Measurements from ENCODE around the gene TTC33. TPM values are rescaled to one million over a fixed set of nuclear protein-coding genes. Genes with fewer than 3 reads are reported as not detected.

TTC33 gene
- total and polyA plus RNA-seq, 2 of the 13 experiments (the other 11 are each of a cell fraction or from before 2014, with no cell fraction given): 4.5 to 20.0 TPM

GRCh38 chr5:40755093-40755406, 711 bp downstream of the TTC33 start (continued):
- TF ChIP-seq, protein P1, sequence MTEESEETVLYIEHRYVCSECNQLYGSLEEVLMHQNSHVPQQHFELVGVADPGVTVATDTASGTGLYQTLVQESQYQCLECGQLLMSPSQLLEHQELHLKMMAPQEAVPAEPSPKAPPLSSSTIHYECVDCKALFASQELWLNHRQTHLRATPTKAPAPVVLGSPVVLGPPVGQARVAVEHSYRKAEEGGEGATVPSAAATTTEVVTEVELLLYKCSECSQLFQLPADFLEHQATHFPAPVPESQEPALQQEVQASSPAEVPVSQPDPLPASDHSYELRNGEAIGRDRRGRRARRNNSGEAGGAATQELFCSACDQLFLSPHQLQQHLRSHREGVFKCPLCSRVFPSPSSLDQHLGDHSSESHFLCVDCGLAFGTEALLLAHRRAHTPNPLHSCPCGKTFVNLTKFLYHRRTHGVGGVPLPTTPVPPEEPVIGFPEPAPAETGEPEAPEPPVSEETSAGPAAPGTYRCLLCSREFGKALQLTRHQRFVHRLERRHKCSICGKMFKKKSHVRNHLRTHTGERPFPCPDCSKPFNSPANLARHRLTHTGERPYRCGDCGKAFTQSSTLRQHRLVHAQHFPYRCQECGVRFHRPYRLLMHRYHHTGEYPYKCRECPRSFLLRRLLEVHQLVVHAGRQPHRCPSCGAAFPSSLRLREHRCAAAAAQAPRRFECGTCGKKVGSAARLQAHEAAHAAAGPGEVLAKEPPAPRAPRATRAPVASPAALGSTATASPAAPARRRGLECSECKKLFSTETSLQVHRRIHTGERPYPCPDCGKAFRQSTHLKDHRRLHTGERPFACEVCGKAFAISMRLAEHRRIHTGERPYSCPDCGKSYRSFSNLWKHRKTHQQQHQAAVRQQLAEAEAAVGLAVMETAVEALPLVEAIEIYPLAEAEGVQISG (CRISPR knock-in tag; IDR thresholded peaks at IDR 0.05): peak; percentile 82
- TF ChIP-seq XRCC5 (optimal IDR thresholded peaks at IDR 0.05; ENCODE audit: low read length) (peak; percentile 52), CAMTA2 (CRISPR knock-in tag; IDR thresholded peaks at IDR 0.05; ENCODE audit: borderline replicate concordance) (no peak), TEAD3 (CRISPR knock-in tag; optimal IDR thresholded peaks at IDR 0.05; ENCODE audit: borderline replicate concordance) (no peak), ZNF282 (IDR thresholded peaks at IDR 0.05; ENCODE audit: partially characterized antibody) (no peak)
- TF ChIP-seq, protein P2, sequence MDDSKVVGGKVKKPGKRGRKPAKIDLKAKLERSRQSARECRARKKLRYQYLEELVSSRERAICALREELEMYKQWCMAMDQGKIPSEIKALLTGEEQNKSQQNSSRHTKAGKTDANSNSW (CRISPR knock-in tag; IDR thresholded peaks at IDR 0.05; ENCODE audit: borderline replicate concordance): no peak

GRCh38 chr5:40754381-40755092, 1.2 kb downstream of the TTC33 start:
- no peak for FAIRE-seq
- no peak for ATAC-seq
- no peak for DNase-seq (ENCODE audit: low spot score)
- Histone ChIP-seq H4K20me1 (ENCODE audit: insufficient read depth, low read length) (no peaks in the 10 kb centered on the region), H3K9ac (ENCODE audit: insufficient read depth, low read depth, low read length) (peak overlapping the region; percentile 77), H3K4me1 (ENCODE audit: insufficient read depth, low read length) (peaks cover 21% of the 10 kb centered on the region), H3K27me3 (ENCODE audit: control insufficient read depth in 1 of 2, insufficient read depth in 2 of 2, low read length in 2 of 2) (no peaks in the 10 kb centered on the region; a peak in 1 of 5 replicates), H2AFZ (ENCODE audit: low read length) (no peak overlapping the region), H3K36me3 (replicated peaks in 1 of 2; ENCODE audit: control insufficient read depth in 1 of 2, insufficient read depth in 2 of 2, low read length in 2 of 2) (no peaks in the 10 kb centered on the region), H3K9me3 (ENCODE audit: low read length) (no peaks in the 10 kb centered on the region), H3K4me2 (ENCODE audit: low read depth, low read length) (peak overlapping the region; percentile 74), H3K27ac (ENCODE audit: extremely low read length, insufficient read depth, low read length) (peak overlapping the region; percentile 70), H3K4me3 (replicated peaks in 1 of 3; ENCODE audit: insufficient read depth in 1 of 3, low read depth in 2 of 3, low read length in 3 of 3) (peak overlapping the region; percentile 65 to 94 (median 86)), H3K79me2 (ENCODE audit: insufficient read depth, low read length) (peaks cover 28% of the 10 kb centered on the region)
- intact Hi-C loops (cut with micrococcal nuclease; ENCODE audit: unreplicated experiment): loop anchor here (1.0 to 2.0 kb wide), 3 partner anchors 44 to 124 kb away; partner anchors contain the start of genes PRKAA1 and RPL37
- CTCF ChIA-PET (ENCODE audit: low intra/inter-chr PET ratio, low total read pairs): interaction anchor here (2.8 kb wide), 1 partner anchor 44 kb away, joined by 19 read pairs; the partner anchor contains the start of gene PRKAA1
- WGBS (ENCODE audit: low lambda C conversion rate): 21% methylated on average over 6 of the region's 6 CpGs
- no TSS peak for BruUV-seq (replicated peaks)
- in situ Hi-C loops (cut with HindIII; ENCODE audit: extremely low pct_ligation_motif_present, low pct_unique_long_range_greater_than_20kb): loop anchor here (5.0 kb wide), 2 partner anchors 78 to 123 kb away; no protein-coding TSS in a partner anchor
- POLR2A ChIA-PET: no interaction called here
- no peak for TF ChIP-seq ZNF879 (CRISPR knock-in tag; IDR thresholded peaks at IDR 0.05)
- TF ChIP-seq ZNF275 (CRISPR knock-in tag; IDR thresholded peaks at IDR 0.05; ENCODE audit: borderline replicate concordance): no peak
- TF ChIP-seq, protein P3, sequence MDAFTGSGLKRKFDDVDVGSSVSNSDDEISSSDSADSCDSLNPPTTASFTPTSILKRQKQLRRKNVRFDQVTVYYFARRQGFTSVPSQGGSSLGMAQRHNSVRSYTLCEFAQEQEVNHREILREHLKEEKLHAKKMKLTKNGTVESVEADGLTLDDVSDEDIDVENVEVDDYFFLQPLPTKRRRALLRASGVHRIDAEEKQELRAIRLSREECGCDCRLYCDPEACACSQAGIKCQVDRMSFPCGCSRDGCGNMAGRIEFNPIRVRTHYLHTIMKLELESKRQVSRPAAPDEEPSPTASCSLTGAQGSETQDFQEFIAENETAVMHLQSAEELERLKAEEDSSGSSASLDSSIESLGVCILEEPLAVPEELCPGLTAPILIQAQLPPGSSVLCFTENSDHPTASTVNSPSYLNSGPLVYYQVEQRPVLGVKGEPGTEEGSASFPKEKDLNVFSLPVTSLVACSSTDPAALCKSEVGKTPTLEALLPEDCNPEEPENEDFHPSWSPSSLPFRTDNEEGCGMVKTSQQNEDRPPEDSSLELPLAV (CRISPR knock-in tag; conservative IDR thresholded peaks at IDR 0.05; ENCODE audit: low read depth): no peak
- 0 out of 2 replicates have a peak, but pooled peaks have one; percentile 27 for TF ChIP-seq FOXA3 (CRISPR knock-in tag; IDR thresholded peaks at IDR 0.05)
- TF ChIP-seq, protein P4, sequence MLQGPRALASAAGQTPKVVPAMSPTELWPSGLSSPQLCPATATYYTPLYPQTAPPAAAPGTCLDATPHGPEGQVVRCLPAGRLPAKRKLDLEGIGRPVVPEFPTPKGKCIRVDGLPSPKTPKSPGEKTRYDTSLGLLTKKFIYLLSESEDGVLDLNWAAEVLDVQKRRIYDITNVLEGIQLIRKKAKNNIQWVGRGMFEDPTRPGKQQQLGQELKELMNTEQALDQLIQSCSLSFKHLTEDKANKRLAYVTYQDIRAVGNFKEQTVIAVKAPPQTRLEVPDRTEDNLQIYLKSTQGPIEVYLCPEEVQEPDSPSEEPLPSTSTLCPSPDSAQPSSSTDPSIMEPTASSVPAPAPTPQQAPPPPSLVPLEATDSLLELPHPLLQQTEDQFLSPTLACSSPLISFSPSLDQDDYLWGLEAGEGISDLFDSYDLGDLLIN (CRISPR knock-in tag; IDR thresholded peaks at IDR 0.05; ENCODE audit: borderline replicate concordance): no peak
- TF ChIP-seq SP140L (CRISPR knock-in tag; IDR thresholded peaks at IDR 0.05; ENCODE audit: borderline replicate concordance): 0 out of 2 replicates have a peak, but pooled peaks have one; percentile 28
- no peak for TF ChIP-seq ELF3 (CRISPR knock-in tag; IDR thresholded peaks at IDR 0.05)
- no peak for TF ChIP-seq FOXA1 (IDR thresholded peaks at IDR 0.05)
- TF ChIP-seq FOXA1 (CRISPR knock-in tag; IDR thresholded peaks at IDR 0.05): 0 out of 2 replicates have a peak, but pooled peaks have one; percentile 16
